Testis (tissue), 5 donors: ENCODE results near the gene HMGN1. TPM values are rescaled to one million over a fixed set of nuclear protein-coding genes. Genes with fewer than 3 reads are reported as not detected.

ENCODE experiments used
- DNase-seq: peaks from one replicate; pipeline ENCODE4 v3.0.0-alpha.2; 2019
- H3K27ac ChIP-seq, 2 donors: fragments of 200-600 bp; sonication (generic); one replicate each; pipeline ENCODE4 v1.5.1; 2019
- H3K27me3 ChIP-seq: fragments of 200-600 bp; sonication (generic); one replicate; pipeline ENCODE4 v1.5.1; 2019
- H3K36me3 ChIP-seq: fragments of 200-600 bp; sonication (generic); one replicate; pipeline ENCODE4 v1.5.1; 2017; ENCODE audit warnings: low read depth; ENCODE audit errors: missing control alignments
- H3K4me1 ChIP-seq: fragments of 200-600 bp; sonication (generic); one replicate; pipeline ENCODE4 v1.5.1; 2019
- H3K4me3 ChIP-seq, 2 donors: fragments of 200-600 bp; sonication (generic); one replicate each; pipeline ENCODE4 v1.5.1; 2017 to 2019
- H3K9me3 ChIP-seq: fragments of 200-600 bp; sonication (generic); one replicate; pipeline ENCODE4 v1.5.1; 2017
- CTCF ChIP-seq, 3 experiments: fragments of 450-650 bp in 2 of 3; fragments of 200-600 bp in 1 of 3; sonication (generic) in 1 of 3; IDR thresholded peaks; one replicate each; pipeline ENCODE4 v1.5.1; 2016 to 2019; ENCODE audit warnings: antibody characterized with exemption in 3 of 3, mild to moderate bottlenecking in 2 of 3, moderate library complexity in 1 of 3
- POLR2A ChIP-seq: fragments of 450-650 bp; IDR thresholded peaks from one replicate; pipeline ENCODE4 v1.6.1; 2017; ENCODE audit warnings: antibody characterized with exemption, mild to moderate bottlenecking, moderate library complexity
- WGBS, 2 donors: methylation state at CpG; one replicate each; pipeline ENCODE4 v1.1.5; 2018; 5-methylcytosine and 5-hydroxymethylcytosine counted together
- intact Hi-C: fragments of 100-400 bp; cut with DNase I; formaldehyde crosslinking; loops from one replicate; pipeline ENCODE4 v1.15.1; 2023; ENCODE audit warnings: low total_unique reads
- long read RNA-seq, 2 donors: transcript quantifications; one replicate each; lab custom pipeline, GENCODE V29; 2026
- polyA plus RNA-seq: library from polyadenylated mRNA; stranded (reverse); fragments of 350-450 nt; fragmentation: Illumina TruSeq; extraction: RNeasy Lipid Tissue Mini Kit (QIAGEN cat#74804); gene quantifications from one replicate; pipeline ENCODE4 v1.2.3, GENCODE V29; 2014; ENCODE audit warnings: low read depth, low replicate concordance; ENCODE audit not compliant: insufficient read depth
- total RNA-seq, 2 donors: library from RNA; depleted of rRNA; stranded (reverse); fragments of >200 nt; gene quantifications; one replicate each; pipeline ENCODE4 v1.2.3, GENCODE V29; 2016

HMGN1 gene
- 100 to 1,000 TPM; 162 to 177 TPM for total RNA-seq
- 203 TPM for polyA plus RNA-seq
- long read RNA-seq, donor 1, transcript HMGN1-201 (7 exons, 1,303 nt), result minor isoform, 5 of 180 reads
- long read RNA-seq, donor 1, transcript HMGN1-204 (6 exons, 1,383 nt), result major isoform, 128 of 180 reads
- long read RNA-seq, donor 1, partial matches to known transcripts, result 26 of 180 reads
- long read RNA-seq, donor 1, other reads (novel, unspliced or antisense), result 19 of 180 reads
- long read RNA-seq, donor 2, transcript HMGN1-204 (6 exons, 1,383 nt), result major isoform, 69 of 118 reads
- long read RNA-seq, donor 2, partial matches to known transcripts, result 32 of 118 reads
- long read RNA-seq, donor 2, other reads (novel, unspliced or antisense), result 10 of 118 reads

GRCh38 chr21:39348355-39349210 lies at the start of gene HMGN1:
Gene HMGN1, minus strand, starts transcription at chr21:39349088. Its CDS starts 171 bp downstream, at chr21:39348917.
- intact Hi-C loops, result no loop called here

GRCh38 chr21:39397646-39398385 lies 48.9 kb upstream of the HMGN1 start:
- H3K9me3 ChIP-seq, result no peaks in the 10 kb centered on the region
- no peak overlapping the region for H3K27ac ChIP-seq
- TF ChIP-seq CTCF (IDR thresholded peaks at IDR 0.05) (no peak), POLR2A (no peak)
- no peaks in the 10 kb centered on the region for H3K4me1 ChIP-seq
- no peak overlapping the region for H3K4me3 ChIP-seq
- DNase-seq, result no peak
- no peaks in the 10 kb centered on the region for H3K36me3 ChIP-seq
- H3K27me3 ChIP-seq, result no peaks in the 10 kb centered on the region
- intact Hi-C loops, result no loop called here
- WGBS, 2 donors, result 89 to 94% methylated on average over 11 of the region's 11 CpGs

More at GRCh38 chr21:39348355-39349210, at the start of gene HMGN1:
- 1 to 2% methylated on average over 13 to 69 of the region's 116 CpGs for WGBS, 2 donors
- H3K27me3 ChIP-seq, result no peaks in the 10 kb centered on the region
- DNase-seq, result peak; percentile 90
- peak within 1 kb of the TSS; percentile 82 to 85 for H3K4me3 ChIP-seq
- no peaks in the 10 kb centered on the region for H3K36me3 ChIP-seq
- H3K4me1 ChIP-seq, result peaks cover 20% of the 10 kb centered on the region
- TF ChIP-seq CTCF (IDR thresholded peaks at IDR 0.05) (no peak), POLR2A (no peak)
- H3K27ac ChIP-seq, result peak within 1 kb of the TSS; percentile 97 to 98
- H3K9me3 ChIP-seq, result no peaks in the 10 kb centered on the region

GRCh38 chr21:39392981-39393380 lies 44.1 kb upstream of the HMGN1 start:
- DNase-seq, result no peak
- Histone ChIP-seq H3K36me3 (peaks cover 5% of the 10 kb centered on the region), H3K4me1 (no peaks in the 10 kb centered on the region), H3K27me3 (no peaks in the 10 kb centered on the region), H3K27ac (no peak overlapping the region), H3K4me3 (no peak overlapping the region), H3K9me3 (no peaks in the 10 kb centered on the region)
- no peak for TF ChIP-seq POLR2A
- TF ChIP-seq CTCF (IDR thresholded peaks at IDR 0.05), result no peak
- intact Hi-C loops, result no loop called here
- 93 to 94% methylated on average over 7 of the region's 7 CpGs for WGBS, 2 donors

GRCh38 chr21:39390212-39390765 lies 41.4 kb upstream of the HMGN1 start:
- 62 to 68% methylated on average over 16 of the region's 16 CpGs for WGBS, 2 donors

More at GRCh38 chr21:39390212-39390765, 41.4 kb upstream of the HMGN1 start:
- Histone ChIP-seq H3K27me3 (no peaks in the 10 kb centered on the region), H3K4me3 (no peak overlapping the region), H3K27ac (no peak overlapping the region), H3K36me3 (peaks cover 5% of the 10 kb centered on the region), H3K4me1 (peaks cover 9% of the 10 kb centered on the region), H3K9me3 (no peaks in the 10 kb centered on the region)
- DNase-seq, result peak; percentile 39
- TF ChIP-seq CTCF (IDR thresholded peaks at IDR 0.05) (no peak), POLR2A (no peak)
- intact Hi-C loops, result no loop called here
